Astrocyte (in vitro differentiated cells and primary cell): ENCODE measurements around the gene ZDHHC20. TPM values are rescaled to one million over a fixed set of nuclear protein-coding genes. Genes with fewer than 3 reads are reported as not detected.

Experiments used
- DNase-seq: peaks from one replicate; pipeline ENCODE4 v3.0.0-alpha.2; 2010; ENCODE audit warnings: low read depth
- FAIRE-seq: peaks from 2 replicates; lab custom pipeline; 2011; peaks lifted over from hg19 to GRCh38; lab: Jason Lieb, UNC
- H2AFZ ChIP-seq: 2 replicates; pipeline ENCODE4 v1.6.0; 2012; ENCODE audit warnings: low read depth, low read length, inconsistent platforms
- H3K27ac ChIP-seq: 2 replicates; pipeline ENCODE4 v1.5.1; 2011; ENCODE audit warnings: low read depth, low read length, inconsistent platforms
- H3K27me3 ChIP-seq: 2 replicates; pipeline ENCODE4 v1.6.0; 2011; ENCODE audit warnings: low read length, inconsistent platforms; ENCODE audit not compliant: insufficient read depth
- H3K36me3 ChIP-seq: 2 replicates; pipeline ENCODE4 v1.5.1; 2011; ENCODE audit warnings: low read length, inconsistent platforms; ENCODE audit not compliant: insufficient read depth
- H3K4me1 ChIP-seq: 2 replicates; pipeline ENCODE4 v1.5.1; 2011; ENCODE audit warnings: low read length, inconsistent platforms; ENCODE audit not compliant: insufficient read depth
- H3K4me2 ChIP-seq: 2 replicates; pipeline ENCODE4 v1.6.0; 2012; ENCODE audit warnings: low read length, inconsistent platforms
- H3K4me3 ChIP-seq: 2 replicates; pipeline ENCODE4 v1.5.1; 2011; ENCODE audit warnings: low read depth, mild to moderate bottlenecking, low read length, inconsistent platforms; ENCODE audit not compliant: insufficient read depth
- H3K79me2 ChIP-seq: 2 replicates; pipeline ENCODE4 v1.6.0; 2012; ENCODE audit warnings: mild to moderate bottlenecking, low read length, inconsistent platforms; ENCODE audit not compliant: insufficient read depth
- H3K9ac ChIP-seq: 2 replicates; pipeline ENCODE4 v1.6.0; 2012; ENCODE audit warnings: mild to moderate bottlenecking, low read length, inconsistent platforms
- H3K9me3 ChIP-seq: 2 replicates; pipeline ENCODE4 v1.5.1; 2012; ENCODE audit warnings: low read depth, mild to moderate bottlenecking, low read length, inconsistent platforms; ENCODE audit not compliant: insufficient read depth
- H4K20me1 ChIP-seq: 2 replicates; pipeline ENCODE4 v1.6.0; 2012; ENCODE audit warnings: low read length, inconsistent platforms; ENCODE audit not compliant: insufficient read depth
- H3K27ac Mint-ChIP-seq: one replicate; pipeline ENCODE4 v1.8.0; 2021; ENCODE audit warnings: mild to moderate bottlenecking, mixed read lengths; ENCODE audit not compliant: unreplicated experiment
- H3K27me3 Mint-ChIP-seq: one replicate; pipeline ENCODE4 v1.8.0; 2021; ENCODE audit warnings: low read depth, mixed read lengths; ENCODE audit not compliant: unreplicated experiment
- H3K36me3 Mint-ChIP-seq: one replicate; pipeline ENCODE4 v1.8.0; 2021; ENCODE audit warnings: low read depth, mixed read lengths; ENCODE audit not compliant: unreplicated experiment
- H3K4me1 Mint-ChIP-seq: one replicate; pipeline ENCODE4 v1.8.0; 2021; ENCODE audit warnings: low read depth, mixed read lengths; ENCODE audit not compliant: unreplicated experiment
- H3K4me3 Mint-ChIP-seq: one replicate; pipeline ENCODE4 v1.8.0; 2021; ENCODE audit warnings: mild to moderate bottlenecking, moderate library complexity, mixed read lengths; ENCODE audit not compliant: unreplicated experiment
- H3K9me3 Mint-ChIP-seq: one replicate; pipeline ENCODE4 v1.8.0; 2021; ENCODE audit warnings: mild to moderate bottlenecking, mixed read lengths; ENCODE audit not compliant: unreplicated experiment
- CTCF ChIP-seq: IDR thresholded peaks from 2 replicates; pipeline ENCODE4 v1.5.1; 2011; ENCODE audit warnings: low read depth, mild to moderate bottlenecking, inconsistent platforms, low read length, moderate library complexity; ENCODE audit not compliant: insufficient read depth
- EZH2 ChIP-seq: IDR thresholded peaks from 2 replicates; pipeline ENCODE4 v1.6.1; 2012; ENCODE audit warnings: mild to moderate bottlenecking, low read length, inconsistent platforms; ENCODE audit not compliant: insufficient read depth
- total RNA-seq: library from RNA; stranded (reverse); gene quantifications from 2 replicates; pipeline ENCODE4 v1.2.1, GENCODE V29; 2021

The ZDHHC20 gene
- total RNA-seq, 1 donor from 2014 or later, result 64.3 TPM

DNA sequence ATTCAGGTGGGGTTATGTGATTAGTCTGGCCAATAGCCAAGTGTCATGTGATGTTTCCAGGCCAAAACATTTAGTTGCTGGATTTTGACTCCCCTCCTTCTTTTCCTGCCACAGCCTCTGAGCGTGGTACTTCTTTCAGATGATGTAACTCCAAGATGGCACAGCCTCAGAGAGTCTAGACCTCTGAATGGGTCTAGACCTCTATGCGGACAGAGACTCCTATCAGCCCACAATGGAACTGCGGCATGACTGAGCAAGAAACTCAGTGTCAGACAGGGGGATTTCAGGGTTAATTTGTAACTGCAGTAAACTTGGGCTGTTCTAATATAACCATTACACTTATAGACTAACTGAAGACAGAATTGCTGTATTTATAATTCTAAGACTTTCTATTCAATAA lies 42.6 kb upstream of the ZDHHC20 start:
- no peak overlapping the region for H3K4me3 Mint-ChIP-seq
- DNase-seq, result no peak
- Histone ChIP-seq H3K79me2 (no peaks in the 10 kb centered on the region), H4K20me1 (no peaks in the 10 kb centered on the region), H3K27me3 (no peaks in the 10 kb centered on the region), H3K9ac (no peak overlapping the region), H3K36me3 (no peaks in the 10 kb centered on the region), H3K4me2 (no peak overlapping the region), H3K9me3 (no peaks in the 10 kb centered on the region), H3K4me3 (no peak overlapping the region), H3K4me1 (no peaks in the 10 kb centered on the region), H3K27ac (no peak overlapping the region), H2AFZ (no peak overlapping the region)
- H3K27me3 Mint-ChIP-seq, result no peaks in the 10 kb centered on the region
- no peak for TF ChIP-seq EZH2
- no peak for TF ChIP-seq CTCF
- H3K27ac Mint-ChIP-seq, result no peak overlapping the region
- no peak for FAIRE-seq
- no peaks in the 10 kb centered on the region for H3K9me3 Mint-ChIP-seq
- no peaks in the 10 kb centered on the region for H3K4me1 Mint-ChIP-seq
- peaks cover 5% of the 10 kb centered on the region for H3K36me3 Mint-ChIP-seq

DNA sequence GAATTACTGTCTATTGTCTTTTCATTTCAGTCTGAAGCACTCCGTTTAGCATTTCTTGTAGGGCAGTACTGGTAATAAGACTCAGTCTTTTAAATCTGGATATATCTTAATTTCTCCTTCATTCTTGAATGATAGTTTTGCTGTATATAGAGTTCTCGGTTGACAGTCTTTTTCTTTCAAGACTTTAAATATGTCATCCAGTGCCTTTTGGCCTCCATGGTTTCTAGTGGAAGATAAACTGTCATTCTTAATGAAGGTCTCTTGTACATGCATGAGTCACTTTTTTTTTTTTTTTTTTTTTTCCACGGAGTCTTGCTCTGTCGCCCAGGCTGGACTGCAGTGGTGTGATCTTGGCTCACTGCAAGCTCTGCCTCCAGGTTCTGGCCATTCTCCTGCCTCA lies 27.2 kb upstream of the ZDHHC20 start:
- Histone ChIP-seq H3K9me3 (peaks cover 4% of the 10 kb centered on the region), H3K4me1 (no peaks in the 10 kb centered on the region), H3K27ac (no peak overlapping the region), H3K4me3 (no peak overlapping the region), H3K36me3 (no peaks in the 10 kb centered on the region), H4K20me1 (no peaks in the 10 kb centered on the region), H3K79me2 (no peaks in the 10 kb centered on the region), H3K9ac (no peak overlapping the region), H3K4me2 (no peak overlapping the region), H3K27me3 (no peaks in the 10 kb centered on the region), H2AFZ (no peak overlapping the region)
- peaks cover 20% of the 10 kb centered on the region for H3K9me3 Mint-ChIP-seq
- H3K4me1 Mint-ChIP-seq, result no peaks in the 10 kb centered on the region
- DNase-seq (no peak), FAIRE-seq (no peak)
- H3K36me3 Mint-ChIP-seq, result peaks cover 20% of the 10 kb centered on the region
- no peak overlapping the region for H3K27ac Mint-ChIP-seq
- TF ChIP-seq CTCF, result no peak
- no peak for TF ChIP-seq EZH2
- H3K27me3 Mint-ChIP-seq, result no peaks in the 10 kb centered on the region
- H3K4me3 Mint-ChIP-seq, result no peak overlapping the region

- H3K4me3 ChIP-seq, result no peak overlapping the region
- no peaks in the 10 kb centered on the region for H3K4me1 ChIP-seq
- FAIRE-seq (no peak), DNase-seq (no peak)
- Mint-ChIP-seq H3K9me3 (peaks cover 17% of the 10 kb centered on the region), H3K27me3 (no peaks in the 10 kb centered on the region), H3K27ac (no peak overlapping the region), H3K36me3 (peaks cover 11% of the 10 kb centered on the region), H3K4me1 (no peaks in the 10 kb centered on the region), H3K4me3 (no peak overlapping the region)
- no peaks in the 10 kb centered on the region for H4K20me1 ChIP-seq
- H3K79me2 ChIP-seq, result no peaks in the 10 kb centered on the region
- no peak overlapping the region for H3K4me2 ChIP-seq
- H3K27me3 ChIP-seq, result no peaks in the 10 kb centered on the region
- H3K27ac ChIP-seq, result no peak overlapping the region
- no peak overlapping the region for H3K9ac ChIP-seq
- H3K36me3 ChIP-seq, result no peaks in the 10 kb centered on the region
- TF ChIP-seq CTCF, result no peak
- TF ChIP-seq EZH2, result no peak
- H2AFZ ChIP-seq, result no peak overlapping the region
- peaks cover 4% of the 10 kb centered on the region for H3K9me3 ChIP-seq
Observed at GRCh38 chr13:21483748-21484147, 24.6 kb upstream of the ZDHHC20 start.
